ENCODE data around the gene TET2.

GRCh38 chr4:105267280-105267679 lies 120.6 kb downstream of the TET2 start:
- TF ChIP-seq SMC3 (IDR thresholded peaks at IDR 0.05; ENCODE audit: low read depth, low read length) (no peak), POLR2A (IDR thresholded peaks at IDR 0.05; ENCODE audit: low read depth, low read length) (no peak), RFX5 (IDR thresholded peaks at IDR 0.05; ENCODE audit: low read depth, low read length) (no peak), MAZ (IDR thresholded peaks at IDR 0.05; ENCODE audit: borderline replicate concordance, low read depth, low read length) (no peak), CTCF (conservative IDR thresholded peaks at IDR 0.05; ENCODE audit: low read depth, low read length) (no peak), BHLHE40 (IDR thresholded peaks at IDR 0.05; ENCODE audit: low read depth, low read length) (no peak), CEBPB (IDR thresholded peaks at IDR 0.05; ENCODE audit: low read depth, low read length) (no peak), RCOR1 (IDR thresholded peaks at IDR 0.05; ENCODE audit: insufficient replicate concordance, low read length) (no peak), USF2 (IDR thresholded peaks at IDR 0.05; ENCODE audit: low read depth, low read length) (no peak), RAD21 (IDR thresholded peaks at IDR 0.05; ENCODE audit: low read length) (no peak), MXI1 (IDR thresholded peaks at IDR 0.05; ENCODE audit: borderline replicate concordance, low read depth, low read length) (no peak), ELK1 (IDR thresholded peaks at IDR 0.05; ENCODE audit: borderline replicate concordance, low read depth, low read length) (no peak), MAFK (IDR thresholded peaks at IDR 0.05; ENCODE audit: low read depth, low read length) (no peak)
